K562 treated with DMSO at 1 percent for 48 hours (cell line): ENCODE results near the gene SEC16B. TPM values are rescaled to one million over a fixed set of nuclear protein-coding genes. Genes with fewer than 3 reads are reported as not detected.

Source experiments
- total RNA-seq: library from RNA; unstranded; fragments of 300-600 nt; gene quantifications from 2 replicates; pipeline ENCODE4 v1.2.3, GENCODE V29; 2022; ENCODE audit warnings: low replicate concordance; ENCODE audit errors: extremely low read depth

SEC16B gene
- not detected in 2 replicates for total RNA-seq

DNA sequence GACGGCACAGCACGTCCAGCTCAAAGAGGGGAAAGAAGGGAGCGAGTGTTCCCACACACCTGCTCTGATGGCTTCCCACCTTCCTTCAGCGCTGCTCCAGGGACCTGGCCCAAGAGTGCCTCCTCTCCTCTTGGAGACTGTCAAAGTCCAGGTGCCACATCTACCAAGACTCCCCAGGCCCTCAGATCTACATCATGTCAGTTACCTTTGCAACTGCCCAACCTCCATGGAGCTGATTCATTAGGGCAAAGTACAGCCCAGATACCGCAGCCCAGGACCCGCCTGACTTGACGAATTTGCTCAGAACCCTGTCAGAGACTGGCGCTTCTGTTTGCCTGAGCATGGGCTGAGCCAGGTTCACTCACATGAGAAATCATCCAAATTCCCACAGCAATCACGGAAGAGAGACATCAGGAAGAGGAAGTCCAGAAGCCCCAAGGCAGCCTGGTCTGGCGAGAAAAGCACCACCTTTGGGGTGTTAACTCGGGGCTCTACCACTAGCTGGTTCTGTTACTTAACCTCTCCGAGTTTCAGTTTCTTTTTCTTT, at the start of gene SEC16B:
TSS of gene SEC16B (minus strand) at position 234 of the 547 bp plus-strand sequence. CDS start 2,077 bp downstream, outside the sequence.

Other genes starting within 250 kb of the SEC16B start
- gene RASAL2, start 124.0 kb upstream of the SEC16B start, total RNA-seq, result not detected in 2 replicates